ENCODE results near the gene ITPKC.

The ITPKC gene

GRCh38 chr19:40690693-40691420 is 26.1 kb upstream of the ITPKC start:
- peak; percentile 81 for DNase-seq

GRCh38 chr19:40691421-40692211 is 25.3 kb upstream of the ITPKC start:
- no peak for DNase-seq

- DNase-seq, result no peak
Measured at GRCh38 chr19:40692212-40692551, 24.7 kb upstream of the ITPKC start.

DNA sequence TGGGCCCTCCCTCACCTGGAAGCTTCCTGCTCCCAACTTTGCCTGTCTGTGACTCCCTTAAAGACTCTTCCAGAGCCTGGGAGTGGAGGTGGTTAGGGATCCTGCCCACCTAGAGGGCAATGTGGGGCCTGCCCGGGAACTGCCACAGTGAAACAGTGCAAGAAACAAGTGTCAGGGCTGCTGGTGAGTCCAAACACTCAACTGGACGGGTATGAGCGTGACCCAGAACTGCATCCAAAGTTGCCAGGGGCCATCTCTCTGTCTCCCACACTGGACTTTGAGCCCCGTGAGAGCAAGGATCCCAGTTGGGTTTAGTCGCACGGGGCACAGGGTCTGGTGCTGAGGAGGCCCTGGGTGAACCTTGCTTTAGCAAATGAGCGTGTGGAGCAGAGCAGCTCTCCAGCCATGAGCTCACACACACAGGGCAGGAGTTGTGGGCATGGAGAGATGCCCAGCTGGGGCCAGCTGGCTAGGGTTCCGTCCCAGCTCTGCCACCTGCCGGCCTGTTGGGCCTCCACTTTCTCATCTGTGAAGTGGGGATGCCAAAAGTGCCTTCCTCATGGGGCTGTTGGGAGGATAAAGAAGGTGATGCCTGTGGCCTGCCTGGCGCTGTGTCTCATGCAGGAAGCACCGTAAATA is 23.6 kb upstream of the ITPKC start:
- DNase-seq, result no peak

- no peak for DNase-seq
Measured at GRCh38 chr19:40693896-40694295, 23.0 kb upstream of the ITPKC start.

DNA sequence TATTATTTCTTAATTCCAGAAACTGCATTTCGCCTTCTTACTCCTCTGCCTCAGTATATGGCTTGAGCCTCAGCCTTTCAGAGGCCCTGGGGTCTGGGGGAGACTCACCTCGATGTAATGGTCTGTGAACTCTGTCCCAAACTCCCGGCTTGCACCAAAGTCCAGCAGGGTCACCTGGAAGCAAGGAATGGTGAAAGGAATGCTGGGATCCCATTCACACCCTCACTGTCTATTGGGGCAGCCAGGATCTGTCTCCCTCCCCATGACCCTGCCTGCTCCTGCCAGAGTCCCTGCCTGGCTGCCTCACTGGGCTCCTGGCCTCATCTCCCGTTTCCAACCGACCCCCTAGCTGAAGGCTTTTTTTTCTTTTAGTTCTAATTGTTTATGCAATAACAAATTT is 21.0 kb upstream of the ITPKC start:
- no peak for DNase-seq

GRCh38 chr19:40697007-40697406 is 19.9 kb upstream of the ITPKC start:
- DNase-seq, result no peak

DNA sequence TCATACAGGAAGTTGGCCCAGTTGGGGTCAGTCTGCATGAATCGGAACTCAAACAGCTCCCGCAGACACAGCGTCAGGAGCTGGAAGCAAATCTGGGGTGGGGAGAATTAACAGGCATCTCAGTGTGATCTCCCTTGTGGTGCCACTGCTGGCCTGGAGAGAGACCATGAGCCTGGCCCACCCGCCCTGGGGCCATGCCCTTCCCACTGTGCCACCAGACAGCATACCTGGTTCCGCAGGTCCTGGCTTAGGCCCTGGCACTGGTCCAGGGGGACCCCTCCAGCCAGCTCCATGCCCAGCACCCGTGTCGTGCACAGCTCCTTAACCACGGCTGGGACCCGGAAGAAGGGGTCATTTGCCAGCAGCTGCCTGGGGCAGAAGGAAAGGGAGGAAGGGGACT is 16.8 kb upstream of the ITPKC start:
- DNase-seq, result no peak

DNA sequence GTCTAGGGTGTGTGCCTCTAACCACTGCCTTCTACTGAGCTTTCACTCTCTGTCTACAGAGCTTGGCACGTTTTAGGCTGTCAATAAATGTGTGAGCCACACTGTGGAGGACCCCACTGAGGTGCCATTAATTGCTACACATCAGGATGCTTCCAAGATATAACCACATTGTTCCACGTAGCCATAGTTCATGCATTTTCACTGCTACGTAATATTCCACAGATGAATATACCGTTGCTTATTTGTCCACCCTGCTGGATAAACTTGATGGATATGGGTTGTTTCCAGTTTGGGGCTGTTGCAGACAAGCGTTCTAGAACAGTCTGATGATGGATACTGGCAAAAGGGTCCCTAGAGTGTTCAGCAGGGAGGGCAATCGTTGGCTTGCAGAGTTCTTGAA is 15.2 kb upstream of the ITPKC start:
- no peak for DNase-seq

GRCh38 chr19:40702337-40703012 is 14.4 kb upstream of the ITPKC start:
- DNase-seq, result no peak

- DNase-seq, result no peak
Measured at GRCh38 chr19:40703029-40703755, 13.7 kb upstream of the ITPKC start.

DNA sequence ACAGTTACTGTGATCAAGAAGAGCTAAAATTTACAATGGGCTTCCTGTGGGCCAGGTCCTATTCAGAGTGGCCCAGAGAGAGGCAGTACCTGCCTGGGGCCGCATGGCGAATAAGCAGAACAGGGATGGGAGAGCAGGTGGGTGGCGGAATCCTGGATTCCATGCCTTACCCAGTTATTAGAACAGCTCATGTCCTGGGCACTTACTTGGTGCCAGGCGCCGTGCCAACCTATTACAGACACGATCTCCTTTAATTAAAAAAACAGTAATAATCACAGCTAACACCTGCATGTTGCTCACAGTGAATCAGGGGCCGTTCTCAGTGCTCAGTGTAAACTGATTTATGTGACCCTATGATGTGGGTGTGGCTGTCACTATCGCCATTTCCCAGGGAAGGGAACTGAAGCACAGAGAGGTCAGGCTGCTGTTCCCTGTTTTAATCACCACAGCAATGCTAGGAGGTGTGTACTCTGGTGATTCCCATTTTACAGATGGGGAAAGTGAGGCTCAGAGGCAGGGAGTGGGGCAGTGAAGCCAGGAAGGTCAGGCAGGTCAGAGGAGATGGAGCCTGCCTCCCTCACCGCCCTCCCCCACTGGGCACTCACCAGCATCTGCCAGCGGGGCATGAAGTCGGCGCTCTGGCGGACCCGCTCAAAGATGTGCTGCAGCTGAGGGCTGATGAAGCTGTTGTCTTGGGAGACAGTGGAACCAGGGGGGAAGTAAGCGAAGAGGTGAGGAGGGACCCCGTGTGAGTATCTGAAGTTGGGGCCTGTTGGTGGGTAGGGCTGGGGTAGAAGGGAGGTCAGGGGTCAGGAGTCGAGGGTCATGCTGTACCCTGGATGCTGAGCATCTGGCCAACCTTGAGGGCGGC is 12.2 kb upstream of the ITPKC start:
- no peak for DNase-seq

GRCh38 chr19:40705362-40705651 is 11.6 kb upstream of the ITPKC start:
- DNase-seq, result no peak

- DNase-seq, result no peak
Measured at GRCh38 chr19:40705950-40706619, 10.8 kb upstream of the ITPKC start.

- no peak for DNase-seq
Measured at GRCh38 chr19:40707615-40708014, 9.3 kb upstream of the ITPKC start.

DNA sequence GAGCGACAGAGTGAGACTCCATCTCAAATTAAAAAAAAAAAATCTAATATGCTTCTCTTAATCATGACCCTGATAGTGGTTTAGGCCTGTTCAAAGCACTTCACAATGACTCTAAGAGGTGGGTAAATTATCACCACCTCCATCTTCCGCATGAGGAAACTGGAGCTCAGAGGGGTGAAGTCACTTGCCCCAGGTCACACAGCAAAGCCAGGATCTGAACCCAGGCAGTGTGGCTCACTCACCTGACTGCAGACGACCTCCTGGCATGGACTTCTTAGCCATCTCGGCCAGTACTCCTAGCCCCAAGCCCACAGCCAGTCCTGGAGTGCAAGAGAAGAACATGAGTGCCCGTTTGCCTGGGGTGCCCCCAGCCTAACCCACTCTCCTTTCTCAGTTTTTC is 7.1 kb upstream of the ITPKC start:
- no peak for DNase-seq

GRCh38 chr19:40713939-40714338 is 3.0 kb upstream of the ITPKC start:
- DNase-seq, result no peak

GRCh38 chr19:40714441-40715299 is 2.2 kb upstream of the ITPKC start:
- peak; percentile 73 for DNase-seq

GRCh38 chr19:40716031-40716481 is 856 bp upstream of the ITPKC start:
- no peak for DNase-seq

- no peak for DNase-seq
Measured at GRCh38 chr19:40717325-40717879, 490 bp downstream of the ITPKC start.
